ENCODE data around the gene CCDC3. TPM values are rescaled to one million over a fixed set of nuclear protein-coding genes. Genes with fewer than 3 reads are reported as not detected.

The CCDC3 gene
- polyA plus RNA-seq, 2 of the 4 experiments (the other 2 are of a cell fraction), result 0.58 to 0.94 TPM

DNA sequence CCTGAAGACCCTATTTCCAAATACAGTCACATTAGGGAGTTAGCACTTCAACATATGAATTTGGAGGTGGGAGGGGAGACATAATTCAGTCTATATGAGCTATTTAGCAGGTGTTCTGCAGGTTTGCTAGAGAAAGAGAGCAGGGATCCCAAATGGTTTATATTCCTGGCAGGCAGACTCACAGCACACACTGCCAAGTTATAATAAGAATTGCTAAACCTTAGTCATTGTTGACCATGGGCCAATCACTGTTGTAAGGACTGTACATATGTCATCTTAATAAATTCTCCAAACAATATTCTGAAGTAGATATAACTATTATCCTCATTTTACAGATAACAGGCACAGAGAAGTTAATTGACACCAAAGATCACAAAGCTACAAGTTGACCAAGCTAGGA lies 1.5 kb upstream of the CCDC3 start:
- no peak for ATAC-seq

DNA sequence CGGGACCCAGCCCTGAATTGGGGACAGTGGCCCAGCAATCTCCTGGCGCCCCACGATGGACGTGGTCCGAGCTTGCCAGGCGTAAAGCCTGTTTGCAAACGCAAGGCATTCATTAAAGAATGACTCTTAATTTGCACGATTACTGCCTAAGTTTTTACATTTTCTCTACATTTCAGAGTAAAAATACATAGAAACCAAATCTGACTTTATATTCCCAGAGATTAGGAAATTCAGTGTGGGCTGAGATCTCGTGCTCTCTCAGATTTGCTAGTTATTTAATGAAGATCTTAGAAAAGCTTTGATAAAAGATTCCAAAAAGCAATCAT lies 337 bp upstream of the CCDC3 start:
- 5% methylated on average over 8 of the region's 9 CpGs for WGBS (ENCODE audit: missing lambda C conversion rate)
- FAIRE-seq, result no peak
- DNase-seq (ENCODE audit: low read depth in 1 of 2, low spot score in 1 of 2), result no peak
- H3K4me1 ChIP-seq, result no peaks in the 10 kb centered on the region
- no peak; a peak in 1 of 6 replicates for ATAC-seq
- no peak for TF ChIP-seq EP300 (IDR thresholded peaks at IDR 0.05)
- no peak for TF ChIP-seq TFCP2L1 (CRISPR knock-in tag; IDR thresholded peaks at IDR 0.05)
- TF ChIP-seq HOXB13 (CRISPR knock-in tag; IDR thresholded peaks at IDR 0.05; ENCODE audit: low read depth), result no peak
- TF ChIP-seq MYC (IDR thresholded peaks at IDR 0.05; ENCODE audit: borderline replicate concordance, low read length), result no peak
- no peak for TF ChIP-seq MAFK (IDR thresholded peaks at IDR 0.05; ENCODE audit: partially characterized antibody)
- no peak for TF ChIP-seq TP53 (CRISPR knock-in tag; IDR thresholded peaks at IDR 0.05)
- TF ChIP-seq FOSB (CRISPR knock-in tag; IDR thresholded peaks at IDR 0.05), result no peak
- no peak for TF ChIP-seq ZNF302 (CRISPR knock-in tag; IDR thresholded peaks at IDR 0.05)
- no peak for TF ChIP-seq MAX (IDR thresholded peaks at IDR 0.05)
- no peak for TF ChIP-seq EHF (CRISPR knock-in tag; IDR thresholded peaks at IDR 0.05)
- no peak for TF ChIP-seq KDM1A (IDR thresholded peaks at IDR 0.05; ENCODE audit: low read depth)
- peak overlapping the region; percentile 71 for H3K4me3 ChIP-seq
- POLR2A ChIA-PET, result no interaction called here
- peak overlapping the region in 1 of 2 experiments; percentile 83; a peak in 5 of 6 replicates for H3K27ac ChIP-seq
- no peaks in the 10 kb centered on the region for H3K9me3 ChIP-seq
- H3K4me2 ChIP-seq, result peak overlapping the region; percentile 98
- CTCF ChIA-PET, result no interaction called here

More for the DNA sequence above, 1.5 kb upstream of the CCDC3 start:
- FAIRE-seq (no peak), DNase-seq (ENCODE audit: low read depth in 1 of 2, low spot score in 1 of 2) (no peak)
- no peak overlapping the region for H3K4me2 ChIP-seq
- CTCF ChIA-PET, result interaction anchor here (0.9 kb wide), 1 partner anchor 101 kb away, joined by 3 read pairs; no protein-coding TSS in a partner anchor
- H3K4me3 ChIP-seq, result no peak overlapping the region
- H3K27ac ChIP-seq, result no peak overlapping the region
- TF ChIP-seq RNF2 (IDR thresholded peaks at IDR 0.05; ENCODE audit: borderline replicate concordance, low read depth) (no peak), RAD21 (conservative IDR thresholded peaks at IDR 0.05 in 1 of 2, IDR thresholded peaks at IDR 0.05 in 1 of 2) (no peak), SMC3 (IDR thresholded peaks at IDR 0.05) (no peak), JUN (IDR thresholded peaks at IDR 0.05) (no peak), TFCP2L1 (CRISPR knock-in tag; IDR thresholded peaks at IDR 0.05) (no peak), ESRRA (IDR thresholded peaks at IDR 0.05; ENCODE audit: borderline replicate concordance, low read length) (no peak), SREBF2 (IDR thresholded peaks at IDR 0.05) (no peak), FOXS1 (CRISPR knock-in tag; IDR thresholded peaks at IDR 0.05) (no peak), ZFP36 (IDR thresholded peaks at IDR 0.05; ENCODE audit: borderline replicate concordance, partially characterized antibody) (no peak)
- POLR2A ChIA-PET, result no interaction called here
- no peaks in the 10 kb centered on the region for H3K4me1 ChIP-seq
- H3K9me3 ChIP-seq, result no peaks in the 10 kb centered on the region

- FAIRE-seq (no peak), ATAC-seq (no peak), DNase-seq (ENCODE audit: low read depth in 1 of 2, low spot score in 1 of 2) (no peak)
- ChIA-PET CTCF (no interaction called here), POLR2A (no interaction called here)
- no peak for TF ChIP-seq NPAS2 (CRISPR knock-in tag; IDR thresholded peaks at IDR 0.05; ENCODE audit: borderline replicate concordance)
- no peak for TF ChIP-seq PBX3 (IDR thresholded peaks at IDR 0.05)
- no peak for TF ChIP-seq BHLHE40 (IDR thresholded peaks at IDR 0.05; ENCODE audit: low read depth, low read length)
- TF ChIP-seq, protein P1, sequence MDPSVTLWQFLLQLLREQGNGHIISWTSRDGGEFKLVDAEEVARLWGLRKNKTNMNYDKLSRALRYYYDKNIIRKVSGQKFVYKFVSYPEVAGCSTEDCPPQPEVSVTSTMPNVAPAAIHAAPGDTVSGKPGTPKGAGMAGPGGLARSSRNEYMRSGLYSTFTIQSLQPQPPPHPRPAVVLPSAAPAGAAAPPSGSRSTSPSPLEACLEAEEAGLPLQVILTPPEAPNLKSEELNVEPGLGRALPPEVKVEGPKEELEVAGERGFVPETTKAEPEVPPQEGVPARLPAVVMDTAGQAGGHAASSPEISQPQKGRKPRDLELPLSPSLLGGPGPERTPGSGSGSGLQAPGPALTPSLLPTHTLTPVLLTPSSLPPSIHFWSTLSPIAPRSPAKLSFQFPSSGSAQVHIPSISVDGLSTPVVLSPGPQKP (IDR thresholded peaks at IDR 0.05; ENCODE audit: low read depth, low read length), result no peak
- TF ChIP-seq ZNF302 (CRISPR knock-in tag; IDR thresholded peaks at IDR 0.05), result no peak
- no peak for TF ChIP-seq FOSL2 (IDR thresholded peaks at IDR 0.05)
- no peak for TF ChIP-seq FOSL2 (CRISPR knock-in tag; IDR thresholded peaks at IDR 0.05)
- no peak for TF ChIP-seq POLR2AphosphoS2 (conservative IDR thresholded peaks at IDR 0.05; ENCODE audit: low read length)
- Histone ChIP-seq H3K4me3 (no peak overlapping the region), H3K27ac (no peak overlapping the region), H3K4me2 (no peak overlapping the region), H3K9me3 (no peaks in the 10 kb centered on the region), H3K4me1 (no peaks in the 10 kb centered on the region)
- WGBS (ENCODE audit: missing lambda C conversion rate), result 80% methylated on average over 4 of the region's 4 CpGs
Observed at GRCh38 chr10:13000431-13000830, 1.1 kb downstream of the CCDC3 start.
